Endothelial cell of umbilical vein (primary cell): ENCODE measurements around the gene GCAT. TPM values are rescaled to one million over a fixed set of nuclear protein-coding genes. Genes with fewer than 3 reads are reported as not detected.

Experiments
- BruUV-seq: library from RNA; stranded (reverse); fragments of 400-500 nt; replicated peaks from 2 replicates; lab custom pipeline; 2021; lab: Mats Ljungman, UMichigan
- CTCF ChIA-PET: fragments of 300-600, 350-600 bp; sonication (Branson Sonifier 250); formaldehyde crosslinking; loops from one replicate; lab custom pipeline; 2021; ENCODE audit warnings: antibody characterized with exemption, inconsistent platforms; lab: Charles Lee
- POLR2A ChIA-PET: fragments of 300-600, 350-600 bp; sonication (Branson Sonifier 250); formaldehyde crosslinking; loops from one replicate; lab custom pipeline; 2021; ENCODE audit warnings: antibody characterized with exemption, inconsistent platforms; lab: Charles Lee
- DNase-seq: peaks from one replicate; pipeline ENCODE4 v3.0.0-alpha.2; 2011; ENCODE audit warnings: low read depth, low spot score
- FAIRE-seq: peaks from 2 replicates; lab custom pipeline; 2011; peaks lifted over from hg19 to GRCh38; lab: Jason Lieb, UNC
- H2AFZ ChIP-seq: 2 replicates; pipeline ENCODE4 v1.6.0; 2012; ENCODE audit warnings: low read depth, low read length, control low read depth, inconsistent platforms
- H3K27ac ChIP-seq: 2 replicates; pipeline ENCODE4 v1.5.1; 2011; ENCODE audit warnings: low read depth, mild to moderate bottlenecking, control low read depth, low read length, moderate library complexity; ENCODE audit not compliant: insufficient read depth
- H3K27me3 ChIP-seq, 2 experiments: 2 replicates each; pipeline versions ENCODE4 v1.6.0 to v1.6.1; 2011; ENCODE audit warnings: low read length in 2 of 2, mixed read lengths in 1 of 2; ENCODE audit not compliant: control insufficient read depth in 2 of 2, insufficient read depth in 2 of 2
- H3K36me3 ChIP-seq, 2 experiments: 2 replicates in 1 of 2; 3 replicates in 1 of 2; pipeline ENCODE4 v1.5.1; 2011; ENCODE audit warnings: low read length in 2 of 2, mild to moderate bottlenecking in 1 of 2, moderate library complexity in 1 of 2; ENCODE audit not compliant: control insufficient read depth in 2 of 2, insufficient read depth in 2 of 2; ENCODE audit errors: extremely low read depth in 1 of 2
- H3K4me1 ChIP-seq: 3 replicates; pipeline ENCODE4 v1.5.1; 2011; ENCODE audit warnings: mild to moderate bottlenecking, low read length; ENCODE audit not compliant: control insufficient read depth, insufficient read depth; ENCODE audit errors: extremely low read depth
- H3K4me2 ChIP-seq: 2 replicates; pipeline ENCODE4 v1.6.1; 2011; ENCODE audit warnings: low read length, control low read depth, mixed read lengths; ENCODE audit not compliant: insufficient read depth
- H3K4me3 ChIP-seq, 3 experiments: fragments of 200-600 bp in 1 of 3; sonication (generic), shearing (Covaris generic) in 1 of 3; replicated peaks in 1 of 3; 2 replicates each; pipeline ENCODE4 v1.5.1; 2011 to 2016; ENCODE audit warnings: control low read depth in 3 of 3, low read length in 3 of 3, mild to moderate bottlenecking in 2 of 3, inconsistent platforms in 1 of 3, low read depth in 1 of 3, moderate library complexity in 1 of 3; ENCODE audit not compliant: insufficient read depth in 1 of 3
- H3K79me2 ChIP-seq: 2 replicates; pipeline ENCODE4 v1.6.0; 2012; ENCODE audit warnings: low read length, inconsistent platforms; ENCODE audit not compliant: control insufficient read depth, insufficient read depth
- H3K9ac ChIP-seq: replicated peaks from 2 replicates; pipeline ENCODE3; 2011; ENCODE audit warnings: low read length, control low read depth; ENCODE audit not compliant: insufficient read depth; ENCODE audit errors: extremely low read depth
- H3K9me1 ChIP-seq: replicated peaks from 3 replicates; pipeline ENCODE4 v1.6.0; 2011; ENCODE audit warnings: mild to moderate bottlenecking, low read length; ENCODE audit not compliant: control insufficient read depth, insufficient read depth; ENCODE audit errors: extremely low read depth
- H3K9me3 ChIP-seq: replicated peaks from 2 replicates; pipeline ENCODE4 v1.5.1; 2012; ENCODE audit warnings: low read length, inconsistent platforms; ENCODE audit not compliant: control insufficient read depth, insufficient read depth
- H4K20me1 ChIP-seq: replicated peaks from 2 replicates; pipeline ENCODE3; 2011; ENCODE audit warnings: mild to moderate bottlenecking, low read length; ENCODE audit not compliant: control insufficient read depth, insufficient read depth; ENCODE audit errors: extremely low read depth
- EZH2 ChIP-seq: IDR thresholded peaks from 2 replicates; pipeline ENCODE4 v1.6.1; 2012; ENCODE audit warnings: borderline replicate concordance, low read depth, mild to moderate bottlenecking, moderate library complexity, low read length, inconsistent platforms; ENCODE audit not compliant: severe bottlenecking
- FOS ChIP-seq: IDR thresholded peaks from 2 replicates; pipeline ENCODE4 v1.6.1; 2011; ENCODE audit warnings: mild to moderate bottlenecking, low read length, moderate library complexity, borderline replicate concordance; ENCODE audit not compliant: insufficient read depth
- GATA2 ChIP-seq: IDR thresholded peaks from 2 replicates; pipeline ENCODE4 v1.7.0; 2011; ENCODE audit warnings: low read depth, mild to moderate bottlenecking, moderate library complexity, mixed read lengths, low read length; ENCODE audit not compliant: insufficient read length, insufficient read depth
- JUN ChIP-seq: IDR thresholded peaks from 2 replicates; pipeline ENCODE4 v1.6.1; 2011; ENCODE audit warnings: borderline replicate concordance, low read depth; ENCODE audit not compliant: insufficient read length, insufficient read depth
- MYC ChIP-seq: IDR thresholded peaks from one replicate; pipeline ENCODE4 v1.6.1; 2011; ENCODE audit warnings: mild to moderate bottlenecking, low read depth, low read length
- POLR2A ChIP-seq: IDR thresholded peaks from 2 replicates; pipeline ENCODE4 v1.6.1; 2012; ENCODE audit warnings: low read depth, mild to moderate bottlenecking, control low read depth, low read length
- POLR2AphosphoS5 ChIP-seq: IDR thresholded peaks from 2 replicates; pipeline ENCODE4 v1.6.1; 2012; ENCODE audit warnings: low read depth, mild to moderate bottlenecking, control low read depth, low read length, moderate library complexity; ENCODE audit not compliant: insufficient read depth
- dilution Hi-C: fragments of 300-500 bp; cut with MboI; formaldehyde crosslinking; loops from one replicate; pipeline ENCODE4 v1.15.0; 2019; ENCODE audit warnings: low sequenced_read_pairs; ENCODE audit not compliant: extremely low pct_ligation_motif_present
- intact Hi-C: fragments of 100-400 bp; cut with micrococcal nuclease; formaldehyde crosslinking; loops from one replicate; pipeline ENCODE4 v1.10.0; 2022
- polyA plus RNA-seq, 4 experiments: library from polyadenylated mRNA; depleted of rRNA in 3 of 4; stranded (reverse) in 3 of 4; unstranded in 1 of 4; fragments of >200 nt; gene quantifications; 2 replicates each; pipeline versions ENCODE4 v1.2.1 to v1.2.3, GENCODE V29; 2011 to 2012; ENCODE audit warnings: missing spikeins in 1 of 4
- total RNA-seq: library from RNA; stranded (reverse); gene quantifications from 2 replicates; pipeline ENCODE4 v1.2.3, GENCODE V29; 2021
- TF ChIP-seq, protein P1 (sequence below): IDR thresholded peaks from 2 replicates; pipeline ENCODE4 v1.6.1; 2011; ENCODE audit not compliant: insufficient read depth, insufficient read length
- TF ChIP-seq, protein P2 (sequence below), 2 donors: IDR thresholded peaks; 1 replicate in 1 of 2; 2 replicates in 1 of 2; pipeline ENCODE4 v1.5.1; 2011; ENCODE audit warnings: low read length in 2 of 2, mild to moderate bottlenecking in 2 of 2, moderate library complexity in 2 of 2, control low read depth in 1 of 2, inconsistent platforms in 1 of 2, low read depth in 1 of 2; ENCODE audit not compliant: insufficient read depth in 1 of 2; ENCODE audit errors: extremely low read depth in 1 of 2

Gene GCAT
- total and polyA plus RNA-seq, 2 donors (not counting 3 experiments of a cell fraction or from before 2014, with no cell fraction given), result 19.7 TPM

DNA sequence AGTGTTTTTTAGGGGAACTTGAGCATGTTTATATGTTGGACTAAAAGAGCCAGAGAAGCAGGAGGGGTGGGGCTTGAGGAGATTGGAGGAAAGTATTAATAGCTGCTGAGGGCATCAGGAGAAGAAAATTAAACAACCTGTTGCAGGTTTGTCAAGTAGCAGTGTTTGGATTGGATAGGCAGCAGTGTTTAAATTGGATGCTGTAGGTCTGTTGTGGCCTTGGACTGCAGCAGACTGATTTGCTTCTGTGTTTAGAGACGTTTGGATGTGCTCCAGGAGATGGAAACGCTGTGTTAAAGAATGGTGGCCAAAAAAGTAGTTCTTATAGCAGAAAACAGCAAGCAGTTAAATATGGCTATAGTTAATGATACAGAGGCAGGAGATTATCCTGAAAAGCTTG lies 47.2 kb downstream of the GCAT start:
- H3K9me1 ChIP-seq, result no peaks in the 10 kb centered on the region
- H3K9me3 ChIP-seq, result no peaks in the 10 kb centered on the region
- intact Hi-C loops, result no loop called here
- H3K4me2 ChIP-seq, result no peak overlapping the region
- peaks cover 15% of the 10 kb centered on the region for H3K4me1 ChIP-seq
- no peaks in the 10 kb centered on the region for H3K27me3 ChIP-seq
- ChIA-PET CTCF (interaction anchor here (5.0 kb wide), 1 partner anchor 9 kb away, joined by 35 read pairs; no protein-coding TSS in a partner anchor), POLR2A (interaction anchor here (1.1 kb wide), 1 partner anchor 8 kb away, joined by 3 read pairs; no protein-coding TSS in a partner anchor)
- no peak overlapping the region for H3K4me3 ChIP-seq
- no TSS peak for BruUV-seq
- H3K27ac ChIP-seq, result no peak overlapping the region
- no peak overlapping the region for H2AFZ ChIP-seq
- FAIRE-seq (no peak), DNase-seq (no peak)
- peaks cover 63% of the 10 kb centered on the region for H3K79me2 ChIP-seq
- no peak overlapping the region for H3K9ac ChIP-seq
- peaks cover 28 to 38% of the 10 kb centered on the region in 2 experiments for H3K36me3 ChIP-seq
- H4K20me1 ChIP-seq, result peaks cover 10% of the 10 kb centered on the region
- no peak for TF ChIP-seq POLR2A
- TF ChIP-seq, protein P1, sequence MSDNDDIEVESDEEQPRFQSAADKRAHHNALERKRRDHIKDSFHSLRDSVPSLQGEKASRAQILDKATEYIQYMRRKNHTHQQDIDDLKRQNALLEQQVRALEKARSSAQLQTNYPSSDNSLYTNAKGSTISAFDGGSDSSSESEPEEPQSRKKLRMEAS, result no peak
- no peak for TF ChIP-seq JUN
- no peak for TF ChIP-seq EZH2
- TF ChIP-seq, protein P2, sequence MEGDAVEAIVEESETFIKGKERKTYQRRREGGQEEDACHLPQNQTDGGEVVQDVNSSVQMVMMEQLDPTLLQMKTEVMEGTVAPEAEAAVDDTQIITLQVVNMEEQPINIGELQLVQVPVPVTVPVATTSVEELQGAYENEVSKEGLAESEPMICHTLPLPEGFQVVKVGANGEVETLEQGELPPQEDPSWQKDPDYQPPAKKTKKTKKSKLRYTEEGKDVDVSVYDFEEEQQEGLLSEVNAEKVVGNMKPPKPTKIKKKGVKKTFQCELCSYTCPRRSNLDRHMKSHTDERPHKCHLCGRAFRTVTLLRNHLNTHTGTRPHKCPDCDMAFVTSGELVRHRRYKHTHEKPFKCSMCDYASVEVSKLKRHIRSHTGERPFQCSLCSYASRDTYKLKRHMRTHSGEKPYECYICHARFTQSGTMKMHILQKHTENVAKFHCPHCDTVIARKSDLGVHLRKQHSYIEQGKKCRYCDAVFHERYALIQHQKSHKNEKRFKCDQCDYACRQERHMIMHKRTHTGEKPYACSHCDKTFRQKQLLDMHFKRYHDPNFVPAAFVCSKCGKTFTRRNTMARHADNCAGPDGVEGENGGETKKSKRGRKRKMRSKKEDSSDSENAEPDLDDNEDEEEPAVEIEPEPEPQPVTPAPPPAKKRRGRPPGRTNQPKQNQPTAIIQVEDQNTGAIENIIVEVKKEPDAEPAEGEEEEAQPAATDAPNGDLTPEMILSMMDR (IDR thresholded peaks at IDR 0.05; ENCODE audit: extremely low read depth in 1 of 2, insufficient read depth in 1 of 2, low read depth in 1 of 2, low read length in 2 of 2), result no peak
- no peak for TF ChIP-seq FOS
- TF ChIP-seq GATA2, result no peak
- TF ChIP-seq MYC, result no peak
- no peak for TF ChIP-seq POLR2AphosphoS5
- dilution Hi-C loops, result no loop called here
